Lower lobe of right lung (tissue), 2 donors: ENCODE data around the gene ZNF219. TPM values are rescaled to one million over a fixed set of nuclear protein-coding genes. Genes with fewer than 3 reads are reported as not detected.

Experiments
- ATAC-seq, 2 donors: fragments of 200-7000 bp; cut with Tn5 transposase; one replicate each; pipeline ENCODE4 v1.9.1; 2020 to 2022; ENCODE audit warnings: mild to moderate bottlenecking in 2 of 2, moderate library complexity in 2 of 2
- DNase-seq: peaks from one replicate; pipeline ENCODE4 v3.0.0-alpha.2; 2020
- H3K27ac ChIP-seq: fragments of 200-600 bp; one replicate; pipeline ENCODE4 v1.8.0; 2022
- H3K27me3 ChIP-seq: fragments of 200-600 bp; one replicate; pipeline ENCODE4 v1.8.0; 2022; ENCODE audit warnings: low read depth
- H3K36me3 ChIP-seq: fragments of 200-600 bp; one replicate; pipeline ENCODE4 v1.8.0; 2022; ENCODE audit warnings: mild to moderate bottlenecking
- H3K4me1 ChIP-seq: fragments of 200-600 bp; one replicate; pipeline ENCODE4 v1.8.0; 2022
- H3K4me3 ChIP-seq: fragments of 200-600 bp; one replicate; pipeline ENCODE4 v1.8.0; 2022; ENCODE audit warnings: mild to moderate bottlenecking
- H3K9me3 ChIP-seq: fragments of 200-600 bp; one replicate; pipeline ENCODE4 v1.8.0; 2022
- CTCF ChIP-seq: fragments of 200-600 bp; IDR thresholded peaks from one replicate; pipeline ENCODE4 v1.8.0; 2022; ENCODE audit warnings: antibody characterized with exemption, mild to moderate bottlenecking
- intact Hi-C: fragments of 100-400 bp; cut with DNase I; formaldehyde crosslinking; loops from one replicate; pipeline ENCODE4 v1.11.0; 2022
- total RNA-seq: library from RNA; stranded (reverse); fragmentation: NEBNext Ultra II Directional; extraction: Animal tissue kit (Norgen Biotek cat#: 25700); gene quantifications from one replicate; pipeline ENCODE4 v1.2.1, GENCODE V29; 2021
- donor health status: DM: no; HTN: yes; CAD: no; lungs with severe emphysema.

ZNF219 gene
- total RNA-seq, 1 donor from 2014 or later = 46.1 TPM

- no peak for TF ChIP-seq CTCF
- Histone ChIP-seq H3K4me3 (no peak overlapping the region), H3K36me3 (peaks cover 88% of the 10 kb centered on the region), H3K4me1 (peaks cover 18% of the 10 kb centered on the region), H3K9me3 (no peaks in the 10 kb centered on the region), H3K27ac (peak overlapping the region; percentile 5), H3K27me3 (no peaks in the 10 kb centered on the region)
- intact Hi-C loops = no loop called here
- no peak for DNase-seq
- ATAC-seq = no peak
Measured at GRCh38 chr14:21084396-21084795, 14.1 kb downstream of the ZNF219 start.

GRCh38 chr14:21083565-21084325 lies 14.7 kb downstream of the ZNF219 start:
- no peak for TF ChIP-seq CTCF
- intact Hi-C loops = no loop called here
- Histone ChIP-seq H3K9me3 (no peaks in the 10 kb centered on the region), H3K4me3 (no peak overlapping the region), H3K4me1 (peaks cover 18% of the 10 kb centered on the region), H3K27me3 (no peaks in the 10 kb centered on the region), H3K27ac (no peak overlapping the region), H3K36me3 (peaks cover 88% of the 10 kb centered on the region)
- ATAC-seq = no peak
- DNase-seq = no peak

- Histone ChIP-seq H3K36me3 (peaks cover 88% of the 10 kb centered on the region), H3K4me3 (no peak overlapping the region), H3K27me3 (no peaks in the 10 kb centered on the region), H3K9me3 (no peaks in the 10 kb centered on the region), H3K27ac (no peak overlapping the region), H3K4me1 (peaks cover 18% of the 10 kb centered on the region)
- ATAC-seq = no peak
- intact Hi-C loops = no loop called here
- no peak for DNase-seq
- TF ChIP-seq CTCF = no peak
Measured at GRCh38 chr14:21081521-21082142, 16.8 kb downstream of the ZNF219 start.

GRCh38 chr14:21078726-21079125 lies 19.7 kb downstream of the ZNF219 start:
- no peaks in the 10 kb centered on the region for H3K4me1 ChIP-seq
- H3K27ac ChIP-seq = no peak overlapping the region
- no peaks in the 10 kb centered on the region for H3K9me3 ChIP-seq
- no peak for TF ChIP-seq CTCF
- DNase-seq (no peak), ATAC-seq (no peak)
- no peak overlapping the region for H3K4me3 ChIP-seq
- intact Hi-C loops = no loop called here
- H3K27me3 ChIP-seq = no peaks in the 10 kb centered on the region
- peaks cover 98% of the 10 kb centered on the region for H3K36me3 ChIP-seq

GRCh38 chr14:21078287-21078686 lies 20.2 kb downstream of the ZNF219 start:
- Histone ChIP-seq H3K27ac (no peak overlapping the region), H3K4me1 (no peaks in the 10 kb centered on the region), H3K27me3 (no peaks in the 10 kb centered on the region), H3K4me3 (no peak overlapping the region), H3K36me3 (peaks cover 96% of the 10 kb centered on the region), H3K9me3 (no peaks in the 10 kb centered on the region)
- ATAC-seq = no peak
- DNase-seq = no peak
- intact Hi-C loops = no loop called here
- TF ChIP-seq CTCF = no peak
